ENCODE results near the gene VTN.

Gene VTN

GRCh38 chr17:28365487-28365886 lies 4.6 kb downstream of the VTN start:
- no peak overlapping the region for H2AFZ ChIP-seq (ENCODE audit: low read depth, low read length)
- no peak overlapping the region for H3K4me3 ChIP-seq (ENCODE audit: low read length)
- no peaks in the 10 kb centered on the region for H3K79me2 ChIP-seq (ENCODE audit: low read length)
- no peak overlapping the region for H3K4me2 ChIP-seq (ENCODE audit: low read length)
- H4K20me1 ChIP-seq (ENCODE audit: insufficient read depth, low read length): no peaks in the 10 kb centered on the region
- H3K36me3 ChIP-seq (replicated peaks; ENCODE audit: low read depth, low read length): peaks cover 19% of the 10 kb centered on the region
- H3K9me3 ChIP-seq (ENCODE audit: insufficient read depth, low read length): no peaks in the 10 kb centered on the region
- no peaks in the 10 kb centered on the region for H3K27me3 ChIP-seq (ENCODE audit: low read depth, low read length)
- no peaks in the 10 kb centered on the region for H3K4me1 ChIP-seq (ENCODE audit: low read length)
- H3K27ac ChIP-seq (ENCODE audit: low read length): no peak overlapping the region
- H3K9ac ChIP-seq (ENCODE audit: low read length): no peak overlapping the region
- TF ChIP-seq EZH2phosphoT487 (IDR thresholded peaks at IDR 0.05; ENCODE audit: low read depth) (no peak), CTCF (IDR thresholded peaks at IDR 0.05; ENCODE audit: low read depth, low read length) (no peak)

- H4K20me1 ChIP-seq (ENCODE audit: insufficient read depth, low read length): no peaks in the 10 kb centered on the region
- H3K27me3 ChIP-seq (ENCODE audit: low read depth, low read length): no peaks in the 10 kb centered on the region
- H3K9ac ChIP-seq (ENCODE audit: low read length): no peak within 1 kb of the TSS
- no peaks in the 10 kb centered on the region for H3K9me3 ChIP-seq (ENCODE audit: insufficient read depth, low read length)
- H2AFZ ChIP-seq (ENCODE audit: low read depth, low read length): no peak within 1 kb of the TSS
- H3K4me1 ChIP-seq (ENCODE audit: low read length): no peaks in the 10 kb centered on the region
- peaks cover 23% of the 10 kb centered on the region for H3K36me3 ChIP-seq (replicated peaks; ENCODE audit: low read depth, low read length)
- TF ChIP-seq CTCF (IDR thresholded peaks at IDR 0.05; ENCODE audit: low read depth, low read length): no peak
- no peak for TF ChIP-seq EZH2phosphoT487 (IDR thresholded peaks at IDR 0.05; ENCODE audit: low read depth)
- no peak within 1 kb of the TSS for H3K27ac ChIP-seq (ENCODE audit: low read length)
- H3K4me2 ChIP-seq (ENCODE audit: low read length): no peak within 1 kb of the TSS
- no peak within 1 kb of the TSS for H3K4me3 ChIP-seq (ENCODE audit: low read length)
- no peaks in the 10 kb centered on the region for H3K79me2 ChIP-seq (ENCODE audit: low read length)
Measured at GRCh38 chr17:28364665-28365363, 5.3 kb downstream of the VTN start, which contains the start of gene SEBOX. SEBOX (minus strand) TSS chr17:28365199; CDS start chr17:28365151, 48 bp downstream.

- no peak overlapping the region for H3K9ac ChIP-seq (ENCODE audit: low read length)
- H2AFZ ChIP-seq (ENCODE audit: low read depth, low read length): no peak overlapping the region
- H3K4me3 ChIP-seq (ENCODE audit: low read length): no peak overlapping the region
- no peaks in the 10 kb centered on the region for H3K27me3 ChIP-seq (ENCODE audit: low read depth, low read length)
- no peak overlapping the region for H3K27ac ChIP-seq (ENCODE audit: low read length)
- no peak overlapping the region for H3K4me2 ChIP-seq (ENCODE audit: low read length)
- H3K36me3 ChIP-seq (replicated peaks; ENCODE audit: low read depth, low read length): peaks cover 28% of the 10 kb centered on the region
- H4K20me1 ChIP-seq (ENCODE audit: insufficient read depth, low read length): no peaks in the 10 kb centered on the region
- no peaks in the 10 kb centered on the region for H3K9me3 ChIP-seq (ENCODE audit: insufficient read depth, low read length)
- peaks cover 4% of the 10 kb centered on the region; the same call in 1 of the 2 replicates for H3K79me2 ChIP-seq (ENCODE audit: low read length)
- no peak for TF ChIP-seq CTCF (IDR thresholded peaks at IDR 0.05; ENCODE audit: low read depth, low read length)
- no peak for TF ChIP-seq EZH2phosphoT487 (IDR thresholded peaks at IDR 0.05; ENCODE audit: low read depth)
- H3K4me1 ChIP-seq (ENCODE audit: low read length): no peaks in the 10 kb centered on the region
Measured at GRCh38 chr17:28363776-28364650, 6.1 kb downstream of the VTN start.

- TF ChIP-seq EZH2phosphoT487 (IDR thresholded peaks at IDR 0.05; ENCODE audit: low read depth) (no peak), CTCF (IDR thresholded peaks at IDR 0.05; ENCODE audit: low read depth, low read length) (no peak)
- Histone ChIP-seq H3K27ac (ENCODE audit: low read length) (no peak overlapping the region), H2AFZ (ENCODE audit: low read depth, low read length) (no peak overlapping the region), H3K9me3 (ENCODE audit: insufficient read depth, low read length) (no peaks in the 10 kb centered on the region), H3K4me1 (ENCODE audit: low read length) (peaks cover 7% of the 10 kb centered on the region), H3K36me3 (replicated peaks; ENCODE audit: low read depth, low read length) (peaks cover 29% of the 10 kb centered on the region), H4K20me1 (ENCODE audit: insufficient read depth, low read length) (no peaks in the 10 kb centered on the region), H3K27me3 (ENCODE audit: low read depth, low read length) (no peaks in the 10 kb centered on the region), H3K4me2 (ENCODE audit: low read length) (no peak overlapping the region), H3K9ac (ENCODE audit: low read length) (no peak overlapping the region), H3K79me2 (ENCODE audit: low read length) (peaks cover 11% of the 10 kb centered on the region), H3K4me3 (ENCODE audit: low read length) (no peak overlapping the region)
Measured at GRCh38 chr17:28363186-28363585, 6.9 kb downstream of the VTN start.
